A673 (cell line): ENCODE data around the gene KAT8. TPM values are rescaled to one million over a fixed set of nuclear protein-coding genes. Genes with fewer than 3 reads are reported as not detected.
A peak's percentile ranks its signal among the peaks of the same experiment; 100 is the strongest.

Experiments used
- BruUV-seq: library from RNA; stranded (reverse); fragments of 400-500 nt; replicated peaks from 2 replicates; lab custom pipeline; 2021; lab: Mats Ljungman, UMichigan
- CTCF ChIA-PET: fragments of 300-600 bp; sonication (Branson Sonifier 250); formaldehyde crosslinking; loops from one replicate; lab custom pipeline; 2022; ENCODE audit warnings: antibody characterized with exemption; lab: Charles Lee
- POLR2A ChIA-PET: fragments of 300-600 bp; sonication (Branson Sonifier 250); formaldehyde crosslinking; loops from one replicate; lab custom pipeline; 2022; ENCODE audit warnings: antibody characterized with exemption; ENCODE audit not compliant: low non-redundant PET; lab: Charles Lee
- DNase-seq: peaks from one replicate; pipeline ENCODE4 v3.0.0-alpha.2; 2015; ENCODE audit warnings: low spot score
- H3K27ac ChIP-seq: fragments of 200-600 bp; sonication (generic); 2 replicates; pipeline ENCODE4 v1.5.1; 2016; ENCODE audit warnings: mixed run types, low read depth, mild to moderate bottlenecking, mixed read lengths, antibody characterized with exemption, low read length; ENCODE audit not compliant: poor library complexity, severe bottlenecking
- H3K27me3 ChIP-seq: fragments of 200-600 bp; sonication (generic); replicated peaks from 2 replicates; pipeline ENCODE4 v1.6.1; 2017; ENCODE audit warnings: mixed run types, low read depth, mild to moderate bottlenecking, mixed read lengths, antibody characterized with exemption, low read length; ENCODE audit not compliant: insufficient read depth, poor library complexity
- H3K36me3 ChIP-seq: fragments of 200-600 bp; sonication (generic); 2 replicates; pipeline ENCODE4 v1.6.1; 2016; ENCODE audit warnings: mixed run types, mild to moderate bottlenecking, mixed read lengths, antibody characterized with exemption, low read length; ENCODE audit not compliant: insufficient read depth, poor library complexity, severe bottlenecking
- H3K4me1 ChIP-seq: fragments of 200-600 bp; sonication (generic); 2 replicates; pipeline ENCODE4 v1.6.1; 2017; ENCODE audit warnings: mixed run types, mild to moderate bottlenecking, mixed read lengths, antibody characterized with exemption, low read length; ENCODE audit not compliant: insufficient read depth, poor library complexity, severe bottlenecking
- H3K4me3 ChIP-seq: fragments of 200-600 bp; sonication (generic); 2 replicates; pipeline ENCODE4 v1.5.1; 2016; ENCODE audit warnings: low read depth, mixed run types, mild to moderate bottlenecking, mixed read lengths, low read length; ENCODE audit not compliant: poor library complexity, severe bottlenecking
- H3K9me3 ChIP-seq: fragments of 200-600 bp; sonication (generic); 2 replicates; pipeline ENCODE4 v1.6.1; 2016; ENCODE audit warnings: mixed run types, low read depth, mild to moderate bottlenecking, mixed read lengths, antibody characterized with exemption, low read length; ENCODE audit not compliant: poor library complexity, severe bottlenecking
- EZH2 ChIP-seq: fragments of 200-600 bp; sonication (generic); IDR thresholded peaks from 2 replicates; pipeline ENCODE4 v1.6.1; 2017; ENCODE audit warnings: borderline replicate concordance, low read depth, mild to moderate bottlenecking, mixed read lengths, antibody characterized with exemption, low read length; ENCODE audit not compliant: poor library complexity, severe bottlenecking
- intact Hi-C: fragments of 100-400 bp; cut with micrococcal nuclease; formaldehyde crosslinking; loops from one replicate; pipeline ENCODE4 v1.10.0; 2022; ENCODE audit not compliant: unreplicated experiment
- total RNA-seq: library from RNA; stranded (reverse); gene quantifications from 2 replicates; pipeline ENCODE4 v1.2.3, GENCODE V29; 2021
- TF ChIP-seq, protein P1 (sequence below): fragments of 300-800, 200-600 bp; sonication (generic); conservative IDR thresholded peaks from 2 replicates; pipeline ENCODE4 v1.5.1; 2017; ENCODE audit warnings: low read depth, mild to moderate bottlenecking, antibody characterized with exemption, low read length, moderate library complexity, mixed read lengths

Gene KAT8
- total RNA-seq, 1 experiment from 2014 or later = 65.4 TPM

DNA sequence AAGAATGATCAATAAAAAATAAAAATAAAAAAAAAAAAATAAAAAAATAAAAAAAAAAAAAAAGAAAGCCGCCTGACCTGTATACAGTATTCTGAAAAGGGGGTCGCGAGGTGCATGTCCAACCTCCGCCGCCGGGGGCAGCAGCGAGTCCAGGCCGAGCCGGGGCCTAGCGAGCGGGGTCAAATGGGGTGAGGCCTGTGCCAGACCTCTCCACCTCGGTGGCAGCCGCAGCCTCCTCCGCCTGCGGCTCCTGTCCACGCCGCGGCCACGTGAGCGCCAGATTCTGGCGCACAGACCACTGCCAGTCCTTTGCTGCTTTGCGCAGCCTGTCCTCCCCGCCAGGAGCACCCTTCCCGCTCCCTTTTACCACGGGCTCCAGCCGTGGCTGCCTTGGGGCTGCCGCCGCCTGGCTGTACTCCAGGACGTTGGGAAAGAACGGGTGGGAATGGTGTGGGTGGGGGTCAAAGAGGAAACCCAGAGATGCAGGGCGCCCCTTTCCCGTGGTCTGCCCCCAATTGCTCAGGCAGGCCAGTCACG, 11.7 kb upstream of the KAT8 start:
- H3K4me3 ChIP-seq = no peak overlapping the region
- peaks cover 13% of the 10 kb centered on the region for H3K36me3 ChIP-seq
- H3K9me3 ChIP-seq = no peaks in the 10 kb centered on the region
- peaks cover 13% of the 10 kb centered on the region for H3K4me1 ChIP-seq
- ChIA-PET CTCF (no interaction called here), POLR2A (no interaction called here)
- no TSS peak for BruUV-seq
- intact Hi-C loops = no loop called here
- peak; percentile 54 for DNase-seq
- TF ChIP-seq EZH2 = no peak
- TF ChIP-seq, protein P1, sequence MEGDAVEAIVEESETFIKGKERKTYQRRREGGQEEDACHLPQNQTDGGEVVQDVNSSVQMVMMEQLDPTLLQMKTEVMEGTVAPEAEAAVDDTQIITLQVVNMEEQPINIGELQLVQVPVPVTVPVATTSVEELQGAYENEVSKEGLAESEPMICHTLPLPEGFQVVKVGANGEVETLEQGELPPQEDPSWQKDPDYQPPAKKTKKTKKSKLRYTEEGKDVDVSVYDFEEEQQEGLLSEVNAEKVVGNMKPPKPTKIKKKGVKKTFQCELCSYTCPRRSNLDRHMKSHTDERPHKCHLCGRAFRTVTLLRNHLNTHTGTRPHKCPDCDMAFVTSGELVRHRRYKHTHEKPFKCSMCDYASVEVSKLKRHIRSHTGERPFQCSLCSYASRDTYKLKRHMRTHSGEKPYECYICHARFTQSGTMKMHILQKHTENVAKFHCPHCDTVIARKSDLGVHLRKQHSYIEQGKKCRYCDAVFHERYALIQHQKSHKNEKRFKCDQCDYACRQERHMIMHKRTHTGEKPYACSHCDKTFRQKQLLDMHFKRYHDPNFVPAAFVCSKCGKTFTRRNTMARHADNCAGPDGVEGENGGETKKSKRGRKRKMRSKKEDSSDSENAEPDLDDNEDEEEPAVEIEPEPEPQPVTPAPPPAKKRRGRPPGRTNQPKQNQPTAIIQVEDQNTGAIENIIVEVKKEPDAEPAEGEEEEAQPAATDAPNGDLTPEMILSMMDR = peak; percentile 75
- peak overlapping the region; percentile 30 for H3K27ac ChIP-seq
- no peaks in the 10 kb centered on the region for H3K27me3 ChIP-seq

DNA sequence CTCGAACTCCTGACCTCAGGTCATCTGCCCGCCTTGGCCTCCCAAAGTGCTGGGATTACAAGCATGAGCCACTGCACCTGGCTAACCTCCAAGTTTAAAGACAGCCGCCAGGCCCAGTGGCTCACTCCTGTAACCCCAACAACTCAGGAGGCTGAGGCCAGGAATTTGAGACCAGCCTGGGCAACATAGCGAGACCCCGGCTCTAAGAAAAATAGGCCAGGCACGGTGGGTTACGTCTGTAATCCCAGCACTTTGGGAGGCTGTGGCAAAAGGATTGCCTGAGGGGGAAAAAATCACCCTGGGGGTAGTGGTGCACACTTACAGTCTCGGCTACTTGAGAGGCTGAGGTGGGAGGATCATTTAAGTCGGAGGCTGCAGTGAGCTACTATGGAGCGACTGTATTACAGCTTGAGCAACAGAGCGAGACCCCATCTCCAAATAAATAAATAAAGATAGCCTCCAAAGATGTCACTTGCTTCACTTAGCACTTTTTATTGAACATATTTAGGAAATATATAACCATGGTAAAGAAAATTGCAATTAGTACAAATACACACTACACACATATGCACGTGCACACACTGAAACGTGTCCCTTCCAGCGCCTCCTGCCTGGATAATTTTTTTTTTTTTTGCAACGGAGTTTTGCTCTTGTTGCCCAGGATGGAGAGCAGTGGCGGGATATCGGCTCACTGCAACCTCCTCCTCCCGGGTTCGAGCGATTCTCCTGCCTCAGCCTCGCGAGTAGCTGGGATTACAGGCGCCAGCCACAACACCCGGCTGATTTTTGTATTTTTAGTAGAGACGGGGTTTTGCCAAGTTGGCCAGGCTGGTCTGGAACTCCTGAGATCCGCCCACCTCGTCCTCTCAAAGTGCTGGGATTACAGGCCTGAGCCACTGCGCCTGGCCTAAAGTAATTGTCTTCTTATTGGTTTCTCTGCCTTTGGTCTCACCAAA, 10.7 kb upstream of the KAT8 start:
- Histone ChIP-seq H3K9me3 (no peaks in the 10 kb centered on the region), H3K4me3 (no peak overlapping the region), H3K27ac (no peak overlapping the region), H3K27me3 (no peaks in the 10 kb centered on the region), H3K4me1 (peaks cover 13% of the 10 kb centered on the region), H3K36me3 (peaks cover 23% of the 10 kb centered on the region)
- ChIA-PET POLR2A (no interaction called here), CTCF (no interaction called here)
- no peak for DNase-seq
- TF ChIP-seq EZH2 = no peak
- TF ChIP-seq, protein P1 = no peak
- BruUV-seq = no TSS peak
- intact Hi-C loops = no loop called here

GRCh38 chr16:31107465-31107867, 10.0 kb upstream of the KAT8 start:
- TF ChIP-seq, protein P1 = no peak
- TF ChIP-seq EZH2 = no peak
- Histone ChIP-seq H3K27ac (no peak overlapping the region), H3K36me3 (peaks cover 30% of the 10 kb centered on the region), H3K4me1 (peaks cover 13% of the 10 kb centered on the region), H3K27me3 (no peaks in the 10 kb centered on the region), H3K4me3 (no peak overlapping the region), H3K9me3 (no peaks in the 10 kb centered on the region)
- CTCF ChIA-PET = no interaction called here
- DNase-seq = no peak
- POLR2A ChIA-PET = no interaction called here
- intact Hi-C loops = no loop called here
- BruUV-seq = no TSS peak
